ENCODE data around the gene TBC1D8.

The TBC1D8 gene

DNA sequence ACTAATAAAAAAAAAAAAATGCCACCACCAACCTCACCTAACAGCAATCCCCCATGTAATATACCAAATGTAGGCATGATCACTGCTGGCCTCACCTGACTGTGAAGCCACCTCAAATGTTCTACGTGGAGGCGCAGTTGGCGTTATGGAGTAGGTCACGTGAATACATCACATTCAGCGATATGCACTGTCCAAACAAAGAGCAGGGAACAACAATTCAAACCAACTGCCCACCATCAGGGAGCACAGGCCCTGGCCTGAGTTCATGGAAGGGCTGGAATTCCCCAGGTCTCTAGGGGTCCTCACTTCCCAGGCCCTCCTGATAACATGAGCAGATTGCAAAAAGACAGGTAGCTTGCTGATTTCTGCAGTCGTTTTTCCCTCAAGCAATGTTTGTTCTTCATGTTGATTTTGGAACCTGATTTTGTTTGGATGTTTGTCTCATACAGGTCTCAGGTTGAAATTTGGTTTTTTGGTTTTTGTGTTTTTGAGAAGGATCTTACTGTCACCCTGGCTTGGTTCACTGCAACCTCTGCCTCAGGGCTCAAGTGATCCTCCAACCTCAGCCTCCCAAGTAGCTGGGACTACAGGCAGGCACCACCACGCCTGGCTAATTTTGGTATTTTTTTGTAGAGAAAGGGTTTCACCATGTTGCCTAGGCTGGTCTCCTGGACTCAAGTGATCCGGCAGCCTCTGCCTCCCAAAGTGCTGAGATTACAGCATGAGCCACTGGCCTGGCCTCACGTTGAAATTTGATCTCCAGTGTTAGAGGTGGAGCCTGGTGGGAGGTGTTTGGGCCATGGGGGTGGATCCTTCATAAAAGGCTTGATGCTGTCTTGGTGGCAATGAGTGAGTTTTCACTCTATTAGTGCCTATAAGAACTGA lies 15.5 kb downstream of the TBC1D8 start:
- no peak for DNase-seq (ENCODE audit: low read depth, low spot score)

DNA sequence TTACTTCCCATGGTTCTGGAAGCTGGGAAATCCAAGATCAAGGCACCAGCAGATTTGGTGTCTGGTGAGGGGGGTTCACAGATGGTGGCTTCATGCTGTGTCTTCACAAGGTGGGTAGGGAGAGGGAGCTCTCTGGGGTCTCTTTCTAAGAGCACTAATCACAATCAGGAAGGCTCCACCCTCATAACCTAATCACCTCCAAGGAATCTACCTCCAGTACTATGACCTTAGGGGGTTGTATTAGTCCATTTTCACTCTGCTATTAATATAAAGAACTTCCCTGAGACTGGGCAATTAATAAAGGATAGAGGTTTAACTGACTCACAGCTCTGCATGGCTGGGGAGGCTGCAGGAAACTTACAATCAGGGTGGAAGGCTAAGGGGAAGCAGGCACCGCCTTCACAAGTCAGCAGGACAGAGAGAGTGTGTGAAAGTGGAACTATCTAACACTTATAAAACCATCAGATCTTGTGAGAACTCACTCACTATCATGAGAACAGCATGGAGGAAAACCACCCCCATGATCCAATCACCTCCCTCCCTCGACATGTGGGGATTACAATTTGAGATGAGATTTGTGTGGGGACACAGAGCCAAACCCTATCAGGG lies 17.6 kb downstream of the TBC1D8 start:
- no peak for DNase-seq (ENCODE audit: low read depth, low spot score)

DNA sequence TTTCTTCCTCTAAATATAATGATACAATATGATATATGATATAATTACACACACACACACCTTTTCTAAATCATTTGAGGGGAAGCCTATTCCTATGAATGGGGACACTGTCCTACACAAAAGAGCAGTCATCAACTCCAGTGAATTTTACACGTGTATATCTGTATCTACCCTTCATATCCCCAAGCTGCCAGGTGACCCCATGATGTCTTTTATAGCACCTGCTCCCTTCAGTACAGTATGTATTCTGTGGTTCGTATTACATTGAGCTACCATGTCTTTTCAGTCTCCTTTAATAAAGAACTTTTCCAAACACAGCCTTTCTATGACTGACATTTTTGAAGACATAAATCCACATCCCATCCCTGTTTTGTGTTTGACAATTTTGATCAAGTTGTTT lies 19.0 kb downstream of the TBC1D8 start:
- no peak for DNase-seq (ENCODE audit: low read depth, low spot score)

DNA sequence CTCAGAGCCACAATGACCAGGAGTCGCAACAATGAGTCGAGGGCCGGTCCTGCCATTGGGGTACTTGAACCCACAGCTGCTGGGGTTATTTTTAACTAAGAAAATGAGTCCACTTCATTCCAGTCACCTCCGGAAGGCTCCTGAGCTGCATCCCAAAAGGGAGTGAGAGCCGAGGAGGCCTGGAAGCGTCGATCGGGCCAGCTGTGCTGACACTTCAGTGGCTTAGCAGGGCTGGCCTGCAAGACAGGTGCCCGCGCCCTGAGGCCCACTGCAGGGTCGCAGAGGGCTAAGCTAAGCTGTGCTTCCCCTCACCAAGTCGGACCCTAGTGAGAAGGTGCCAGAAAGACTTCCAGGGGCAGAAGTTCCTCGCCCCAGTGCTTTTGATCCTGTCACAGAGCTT lies 21.1 kb downstream of the TBC1D8 start:
- no peak for DNase-seq (ENCODE audit: low read depth, low spot score)

DNA sequence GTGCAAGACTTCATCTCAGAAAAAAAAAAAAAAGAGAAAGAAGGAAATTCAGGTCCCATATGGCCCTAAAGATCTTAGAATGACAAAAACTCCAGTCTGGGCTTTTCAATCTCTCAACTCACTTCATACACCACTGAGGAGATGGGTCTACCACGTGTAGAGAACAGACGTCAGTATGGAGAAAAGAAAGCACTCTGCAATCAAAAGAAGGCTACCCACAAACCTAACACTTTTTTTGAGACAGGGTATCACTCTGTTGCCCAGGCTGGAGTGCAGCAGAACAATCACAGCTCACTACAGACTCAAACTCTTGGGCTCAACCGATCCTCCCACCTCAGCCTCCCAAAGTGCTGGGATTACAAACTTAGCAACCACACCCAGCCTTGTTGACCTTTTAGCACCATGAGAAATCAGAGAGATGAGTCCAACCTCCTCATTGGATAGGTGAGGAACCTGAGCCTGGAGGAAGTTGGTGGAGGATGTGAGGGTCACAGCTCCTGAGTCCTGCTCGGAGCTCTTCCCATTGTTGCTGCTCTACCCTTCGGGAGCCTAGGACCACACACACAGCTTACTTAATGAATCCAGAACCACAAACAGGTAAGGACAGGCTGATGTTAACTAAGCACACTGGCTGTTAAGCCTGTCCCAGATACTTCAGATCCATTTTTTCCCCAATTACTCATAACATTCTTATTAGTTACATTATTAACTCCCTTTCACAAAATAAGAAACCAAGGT lies 23.7 kb downstream of the TBC1D8 start:
- DNase-seq (ENCODE audit: low read depth, low spot score): no peak

GRCh38 chr2:101125808-101126207 lies 25.4 kb downstream of the TBC1D8 start:
- no peak for DNase-seq (ENCODE audit: low read depth, low spot score)

- DNase-seq (ENCODE audit: low read depth, low spot score): no peak
Measured at GRCh38 chr2:101125374-101125773, 25.8 kb downstream of the TBC1D8 start.

DNA sequence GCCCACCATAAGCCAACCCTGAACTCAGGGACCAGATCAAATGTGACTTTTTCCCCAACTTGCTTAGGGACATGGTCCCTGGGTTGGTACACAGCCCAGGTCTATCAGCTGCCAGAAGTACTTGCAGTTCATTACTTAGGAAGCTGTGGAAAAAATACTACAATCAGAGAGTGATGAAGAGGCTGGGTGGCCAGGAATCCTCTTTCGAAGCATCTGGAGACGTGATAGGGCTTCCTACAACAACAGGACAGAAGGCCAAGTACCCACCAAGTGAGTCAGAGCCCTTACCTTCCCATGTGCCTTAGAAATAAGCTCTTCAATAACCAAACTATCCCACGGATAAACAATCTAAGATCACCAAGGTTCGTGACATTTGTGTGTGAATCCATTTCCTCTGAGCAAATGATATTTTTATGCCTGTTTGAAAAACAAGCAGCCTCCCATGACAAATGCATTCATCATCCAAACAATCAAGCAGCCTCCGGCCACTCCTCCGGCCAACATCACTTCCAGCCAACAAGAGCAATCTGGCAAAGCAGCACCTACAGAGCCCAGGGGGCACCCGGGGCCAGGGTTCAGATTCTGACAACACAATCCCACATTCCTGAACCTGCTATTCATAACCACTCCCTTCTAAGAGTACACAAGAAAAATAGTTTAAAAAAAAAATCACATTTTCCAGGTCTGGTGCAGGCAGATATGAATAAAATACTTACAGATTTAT lies 26.4 kb downstream of the TBC1D8 start:
- DNase-seq (ENCODE audit: low read depth, low spot score): peak; percentile 64

DNA sequence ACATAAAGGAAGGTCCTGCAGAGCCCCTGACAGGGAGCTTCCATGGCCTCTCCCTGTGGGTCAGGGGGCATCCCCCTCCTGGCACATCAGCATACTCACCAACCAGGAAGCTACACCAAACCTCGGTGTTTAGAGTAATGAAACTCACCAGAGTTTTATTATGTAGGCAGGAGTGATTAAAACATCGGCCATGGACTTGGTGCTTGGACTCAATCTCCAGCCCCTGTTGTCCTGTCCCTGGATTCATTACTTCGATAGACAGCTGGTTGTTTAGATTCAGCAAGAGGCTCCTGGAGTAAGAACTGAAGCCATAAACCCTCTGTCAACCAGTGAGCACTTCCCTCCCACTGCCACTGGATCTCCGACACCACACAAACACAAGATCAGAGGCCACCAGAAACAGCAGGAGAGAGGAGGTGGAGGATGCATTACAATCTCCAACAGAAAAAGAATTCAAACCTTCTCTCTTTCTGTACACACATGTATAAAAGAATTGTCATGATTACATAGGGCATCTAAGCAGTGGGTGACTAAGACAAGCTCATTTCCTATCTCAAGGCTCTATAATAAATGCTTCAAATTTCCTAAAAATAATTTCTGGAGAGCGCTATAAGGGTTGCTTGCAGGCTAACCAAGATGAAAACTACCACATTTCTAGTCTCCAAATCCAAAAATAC lies 27.2 kb downstream of the TBC1D8 start:
- no peak for DNase-seq (ENCODE audit: low read depth, low spot score)

DNA sequence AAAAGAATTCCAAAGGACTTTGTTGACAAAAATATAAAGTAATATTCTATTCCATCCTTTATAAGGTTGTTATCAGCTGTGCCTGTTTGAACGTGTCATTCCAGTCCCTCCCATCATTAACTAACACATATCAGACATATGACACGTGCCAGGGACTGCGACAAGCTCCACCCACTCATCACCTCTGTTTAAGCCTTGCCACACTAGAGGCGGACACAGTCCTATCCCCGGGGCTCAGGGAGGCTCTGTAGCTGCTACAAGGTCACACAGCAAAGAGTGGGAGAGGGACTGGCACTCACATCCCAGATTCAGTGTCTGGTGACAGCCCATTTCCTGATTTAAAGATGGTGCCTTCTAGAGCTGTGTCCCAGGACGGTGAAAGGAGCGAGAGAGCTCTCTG lies 30.0 kb downstream of the TBC1D8 start:
- DNase-seq (ENCODE audit: low read depth, low spot score): no peak

DNA sequence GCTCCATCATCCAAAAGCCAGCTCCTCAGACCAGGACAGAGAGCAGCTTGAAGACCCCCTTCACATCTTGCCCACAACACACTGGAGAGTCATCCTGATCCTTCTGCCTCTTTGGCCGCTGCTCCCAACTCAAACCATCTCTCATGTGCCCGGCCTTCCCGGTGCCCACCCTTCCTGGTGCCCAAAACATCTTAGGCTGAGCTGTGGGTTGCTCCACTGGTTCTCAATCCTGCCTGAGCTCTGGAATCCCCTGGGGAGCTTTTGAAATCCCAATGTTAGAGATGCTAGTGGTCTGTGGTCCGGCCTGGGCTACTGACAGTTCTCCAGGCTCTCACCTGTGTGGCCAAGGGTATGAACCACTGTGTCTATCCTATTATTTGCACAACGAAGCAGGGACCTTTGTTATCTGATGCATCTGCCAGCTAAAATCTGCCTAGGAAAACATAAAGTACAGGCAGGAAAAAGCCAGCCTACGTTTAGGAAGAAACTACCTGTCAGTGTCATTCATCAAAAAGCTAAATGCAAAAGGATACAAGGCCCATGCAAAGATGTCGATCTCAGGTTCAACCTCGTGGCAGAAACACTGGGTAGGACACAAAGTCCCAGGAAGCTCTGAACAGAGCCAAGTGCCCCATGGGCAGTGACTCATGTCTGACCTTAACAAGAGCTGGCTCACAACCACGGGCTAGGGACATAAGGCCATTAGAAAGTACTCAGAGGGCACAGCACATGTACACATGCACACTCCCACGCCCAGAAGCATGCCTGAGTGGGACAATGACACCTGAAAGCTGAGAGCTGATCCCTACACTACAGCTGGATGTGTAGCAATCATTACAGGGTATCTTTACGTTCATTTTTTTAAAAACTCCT lies 30.8 kb downstream of the TBC1D8 start:
- peak; percentile 32 for DNase-seq (ENCODE audit: low read depth, low spot score)

GRCh38 chr2:101119431-101119830 lies 31.8 kb downstream of the TBC1D8 start:
- DNase-seq (ENCODE audit: low read depth, low spot score): peak; percentile 18

DNA sequence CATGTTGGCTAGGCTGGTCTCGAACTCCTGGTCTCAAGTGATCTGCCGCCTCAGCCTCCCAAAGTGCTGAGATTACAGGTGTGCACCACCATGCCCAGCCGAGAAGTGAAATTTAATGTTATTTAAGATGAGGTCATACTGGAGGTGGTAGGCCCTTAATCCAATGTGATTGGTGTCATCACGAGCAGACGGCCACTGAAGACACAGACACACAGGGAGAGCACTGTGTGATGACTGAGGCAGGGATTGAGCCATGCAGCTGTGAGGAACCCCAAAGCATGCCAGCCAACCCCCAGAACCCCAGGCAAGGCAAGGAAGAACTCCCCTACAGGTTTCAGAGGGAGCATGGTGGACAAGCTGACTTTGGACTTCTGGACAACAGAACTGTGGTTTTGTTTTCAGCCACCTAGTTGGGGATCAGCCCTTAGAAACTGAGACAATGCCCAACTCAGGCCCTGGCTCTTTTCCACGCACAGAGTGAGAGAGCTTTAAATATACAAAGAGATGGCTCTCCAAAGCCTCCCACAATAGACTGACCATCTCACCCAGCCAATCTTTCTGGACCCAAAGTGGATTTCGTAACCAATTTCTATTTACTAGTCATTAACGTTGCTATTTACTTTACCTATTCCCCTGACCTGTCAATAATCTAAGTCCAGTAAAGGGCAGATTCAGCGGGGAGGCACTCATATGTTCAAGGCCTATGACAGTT lies 34.2 kb downstream of the TBC1D8 start:
- no peak for DNase-seq (ENCODE audit: low read depth, low spot score)

GRCh38 chr2:101116348-101116747 lies 34.8 kb downstream of the TBC1D8 start:
- DNase-seq (ENCODE audit: low read depth, low spot score): no peak

DNA sequence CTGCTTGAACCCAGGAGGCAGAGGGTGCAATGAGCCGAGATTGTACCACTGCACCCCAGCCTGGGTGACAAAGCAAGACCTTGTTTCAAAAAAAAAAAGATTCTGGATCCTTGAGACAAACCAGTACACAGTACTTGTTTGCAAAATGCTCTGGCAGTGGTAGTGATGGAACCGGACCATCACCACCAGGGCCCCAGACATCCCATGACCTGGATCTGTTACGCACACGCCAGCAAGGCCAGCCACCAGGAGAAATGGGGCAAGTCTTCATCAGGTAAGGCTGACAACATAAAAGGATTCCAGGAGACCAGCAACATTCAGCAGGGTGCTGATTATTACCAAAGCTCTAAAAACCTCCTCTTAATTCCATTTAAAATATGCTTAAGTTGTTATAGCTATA lies 35.5 kb downstream of the TBC1D8 start:
- DNase-seq (ENCODE audit: low read depth, low spot score): no peak

DNA sequence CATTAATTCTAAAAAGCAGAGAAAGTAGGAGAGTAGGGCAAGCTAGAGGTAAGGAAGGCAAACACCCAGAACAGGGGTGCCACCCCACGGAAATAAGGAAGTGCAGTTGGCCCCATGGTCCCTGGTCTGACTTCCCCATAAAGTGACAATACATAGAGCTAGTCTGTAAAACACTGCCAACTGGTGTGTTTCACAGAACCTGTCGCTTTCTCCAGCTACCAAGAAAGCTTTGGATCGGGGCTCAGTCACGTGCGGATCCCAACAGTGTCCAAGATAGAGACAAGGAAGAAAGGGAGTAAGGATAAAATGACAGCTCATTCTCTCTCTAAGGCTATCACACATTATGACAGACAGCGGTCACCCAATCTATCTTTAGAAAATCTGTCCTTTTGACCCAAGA lies 36.4 kb downstream of the TBC1D8 start:
- DNase-seq (ENCODE audit: low read depth, low spot score): no peak

- no peak for DNase-seq (ENCODE audit: low read depth, low spot score)
Measured at GRCh38 chr2:101114268-101114783, 36.9 kb downstream of the TBC1D8 start.

DNA sequence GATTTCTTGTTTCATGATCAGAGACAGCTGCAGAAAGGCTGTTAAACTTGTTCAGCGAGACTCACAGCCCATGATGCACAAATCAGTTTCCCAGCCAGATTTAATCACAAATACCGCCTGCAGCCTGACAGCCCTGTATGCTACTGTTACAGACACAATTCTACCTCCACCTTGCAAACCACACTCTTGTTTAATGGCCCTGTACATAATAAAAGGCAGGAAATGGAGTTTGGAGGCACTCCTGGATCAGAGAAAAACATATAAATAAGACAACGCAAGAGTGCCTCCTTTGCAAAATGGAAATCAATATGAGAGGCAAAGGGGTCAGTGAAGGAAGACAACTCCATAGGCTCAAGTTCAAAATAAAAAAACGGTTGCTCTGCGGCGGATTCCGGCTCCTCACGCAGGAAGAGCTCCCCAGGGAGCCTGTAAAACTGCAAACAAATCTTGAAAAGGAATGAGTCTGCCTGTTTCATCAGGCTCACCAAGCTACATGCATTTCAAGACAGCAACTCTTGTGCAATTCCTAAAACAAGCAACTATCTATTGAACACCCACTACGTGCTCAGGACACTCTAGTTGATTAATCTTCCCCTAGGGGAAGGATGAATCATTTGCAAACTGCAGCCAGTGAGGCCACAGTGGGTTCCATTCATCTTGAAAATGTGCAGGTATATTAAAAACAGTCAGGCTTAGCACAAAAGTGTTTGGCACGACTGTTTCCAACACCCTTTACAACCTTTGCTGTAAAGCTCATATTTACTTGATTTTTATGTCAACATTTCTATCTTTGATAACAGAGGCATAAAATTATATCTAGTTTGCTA lies 37.5 kb downstream of the TBC1D8 start:
- DNase-seq (ENCODE audit: low read depth, low spot score): peak; percentile 55

- DNase-seq (ENCODE audit: low read depth, low spot score): no peak
Measured at GRCh38 chr2:101112772-101113157, 38.4 kb downstream of the TBC1D8 start.

Measured in brain pericyte (primary cell).